Mucosa of descending colon (tissue), 3 donors: Measurements from ENCODE around the gene SF3B6. TPM values are rescaled to one million over a fixed set of nuclear protein-coding genes. Genes with fewer than 3 reads are reported as not detected.

Experiments used
- ATAC-seq: fragments of 200-7000 bp; cut with Tn5 transposase; one replicate; pipeline ENCODE4 v1.9.1; 2020; ENCODE audit warnings: mild to moderate bottlenecking, moderate library complexity
- DNase-seq, 3 donors: peaks; one replicate each; pipeline ENCODE4 v3.0.0-alpha.2; 2020
- H3K36me3 ChIP-seq: fragments of 200-600 bp; one replicate; pipeline ENCODE4 v1.8.0; 2021; ENCODE audit warnings: low read depth, mild to moderate bottlenecking
- H3K4me1 ChIP-seq: fragments of 200-600 bp; one replicate; pipeline ENCODE4 v1.8.0; 2021; ENCODE audit warnings: low read depth, mild to moderate bottlenecking
- H3K4me3 ChIP-seq: fragments of 200-600 bp; one replicate; pipeline ENCODE4 v1.8.0; 2021; ENCODE audit warnings: mild to moderate bottlenecking
- H3K9me3 ChIP-seq: fragments of 200-600 bp; one replicate; pipeline ENCODE4 v1.8.0; 2021; ENCODE audit warnings: mild to moderate bottlenecking
- intact Hi-C, 2 donors: fragments of 100-400 bp; cut with DNase I in 1 of 2; cut with micrococcal nuclease in 1 of 2; formaldehyde crosslinking; loops; one replicate each; pipeline versions ENCODE4 v1.11.0 to v1.11.1; 2022; cut with DNase I, micrococcal nuclease
- total RNA-seq, 3 donors: library from RNA; stranded (reverse); fragmentation: NEBNext Ultra II Directional in 2 of 3; extraction: Animal tissue kit (Norgen Biotek cat#: 25700) in 2 of 3; gene quantifications; one replicate each; pipeline versions ENCODE4 v1.2.1 to v1.2.4, GENCODE V29; 2021 to 2023
- TF ChIP-seq, protein P1 (sequence below): fragments of 200-600 bp; IDR thresholded peaks from one replicate; pipeline ENCODE4 v1.8.0; 2022; ENCODE audit warnings: antibody characterized with exemption, mild to moderate bottlenecking
- donor health status: DM: no; HTN: no; CAD: no; lungs with moderate emphysema.
- donor health status: DM: no; HTN: no; CAD: no.
- donor health status: DM: no; HTN: yes; CAD: no.

SF3B6 gene
- total RNA-seq, 3 donors from 2014 or later: 75.1 to 90.1 (median 76.1) TPM

DNA sequence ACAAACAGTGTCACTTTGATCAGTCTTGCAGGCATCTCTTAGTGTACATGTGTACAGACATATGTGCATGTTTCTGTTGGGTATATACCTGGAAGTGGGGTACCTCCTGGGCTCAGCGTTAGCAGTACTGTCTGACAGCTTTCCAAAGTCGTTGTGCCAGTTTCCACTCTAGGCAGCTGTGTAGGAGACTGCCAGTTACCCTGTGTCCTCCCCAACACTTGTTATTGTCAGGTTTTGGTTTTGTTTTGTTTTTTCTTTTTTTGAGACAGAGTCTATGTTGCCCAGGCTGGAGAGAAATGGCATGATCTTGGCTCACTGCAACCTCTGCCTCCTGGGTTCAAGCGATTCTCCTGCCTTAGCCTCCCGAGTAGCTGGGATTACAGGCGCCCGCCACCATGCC, 20.4 kb downstream of the SF3B6 start:
- Histone ChIP-seq H3K4me3 (no peak overlapping the region), H3K9me3 (no peaks in the 10 kb centered on the region), H3K4me1 (no peaks in the 10 kb centered on the region), H3K36me3 (no peaks in the 10 kb centered on the region)
- TF ChIP-seq, protein P1, sequence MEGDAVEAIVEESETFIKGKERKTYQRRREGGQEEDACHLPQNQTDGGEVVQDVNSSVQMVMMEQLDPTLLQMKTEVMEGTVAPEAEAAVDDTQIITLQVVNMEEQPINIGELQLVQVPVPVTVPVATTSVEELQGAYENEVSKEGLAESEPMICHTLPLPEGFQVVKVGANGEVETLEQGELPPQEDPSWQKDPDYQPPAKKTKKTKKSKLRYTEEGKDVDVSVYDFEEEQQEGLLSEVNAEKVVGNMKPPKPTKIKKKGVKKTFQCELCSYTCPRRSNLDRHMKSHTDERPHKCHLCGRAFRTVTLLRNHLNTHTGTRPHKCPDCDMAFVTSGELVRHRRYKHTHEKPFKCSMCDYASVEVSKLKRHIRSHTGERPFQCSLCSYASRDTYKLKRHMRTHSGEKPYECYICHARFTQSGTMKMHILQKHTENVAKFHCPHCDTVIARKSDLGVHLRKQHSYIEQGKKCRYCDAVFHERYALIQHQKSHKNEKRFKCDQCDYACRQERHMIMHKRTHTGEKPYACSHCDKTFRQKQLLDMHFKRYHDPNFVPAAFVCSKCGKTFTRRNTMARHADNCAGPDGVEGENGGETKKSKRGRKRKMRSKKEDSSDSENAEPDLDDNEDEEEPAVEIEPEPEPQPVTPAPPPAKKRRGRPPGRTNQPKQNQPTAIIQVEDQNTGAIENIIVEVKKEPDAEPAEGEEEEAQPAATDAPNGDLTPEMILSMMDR: no peak
- intact Hi-C loops: no loop called here
- DNase-seq (no peak), ATAC-seq (no peak)

DNA sequence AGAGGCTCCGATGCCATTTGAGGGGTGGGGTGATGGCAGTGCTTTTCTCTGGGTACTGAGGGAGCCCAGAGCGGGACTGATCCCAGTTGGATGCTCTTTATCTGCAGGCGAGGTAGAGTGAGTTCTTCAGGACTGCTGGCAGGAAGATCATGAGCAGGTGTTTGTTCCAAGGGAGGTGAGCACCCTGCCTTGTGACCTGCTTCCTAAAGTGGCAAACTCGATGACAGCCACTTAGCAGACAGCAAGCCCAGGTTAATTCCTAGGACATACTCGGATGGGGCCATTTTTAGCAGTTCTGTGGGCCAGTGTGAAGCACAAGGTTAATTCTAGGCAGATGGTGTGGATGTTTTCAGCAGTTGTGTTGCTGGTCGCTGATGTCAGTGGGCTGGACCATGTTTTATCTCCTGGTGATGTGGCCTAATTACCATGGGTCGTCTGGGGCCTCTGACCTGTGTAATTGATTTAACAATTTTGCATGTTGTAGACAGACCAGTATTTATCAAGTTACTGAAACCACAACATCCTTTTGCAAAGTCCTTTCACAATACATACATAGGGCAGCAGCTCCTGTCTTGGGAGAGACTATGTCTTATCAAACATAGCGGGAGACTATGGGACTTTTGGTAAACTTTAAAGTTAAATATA, 21.6 kb downstream of the SF3B6 start:
- no peaks in the 10 kb centered on the region for H3K9me3 ChIP-seq
- no peak for DNase-seq
- TF ChIP-seq, protein P1: no peak
- H3K4me3 ChIP-seq: no peak overlapping the region
- ATAC-seq: no peak
- intact Hi-C loops: no loop called here
- no peaks in the 10 kb centered on the region for H3K36me3 ChIP-seq
- no peaks in the 10 kb centered on the region for H3K4me1 ChIP-seq

DNA sequence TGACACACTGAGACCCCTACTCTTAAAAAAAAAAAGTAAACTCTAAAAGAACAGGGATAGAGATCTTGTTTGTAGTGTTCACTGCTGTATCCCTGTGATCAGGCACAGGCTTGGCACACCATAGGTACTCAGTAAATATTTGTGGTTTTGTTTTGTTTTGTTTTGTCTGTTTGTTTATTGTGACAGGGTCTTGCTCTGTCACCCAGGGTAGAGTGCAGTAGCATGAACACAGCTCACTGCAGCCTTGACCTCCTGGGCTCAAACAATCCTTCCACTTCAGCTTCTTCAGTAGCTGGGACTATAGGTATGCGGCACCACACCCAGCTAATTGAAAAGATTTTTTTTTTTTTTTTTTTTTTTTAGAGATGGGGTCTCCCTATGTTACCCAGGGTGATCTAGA, 23.2 kb downstream of the SF3B6 start:
- H3K4me3 ChIP-seq: no peak overlapping the region
- DNase-seq: no peak
- no peaks in the 10 kb centered on the region for H3K9me3 ChIP-seq
- TF ChIP-seq, protein P1: no peak
- peaks cover 6% of the 10 kb centered on the region for H3K4me1 ChIP-seq
- H3K36me3 ChIP-seq: no peaks in the 10 kb centered on the region
- intact Hi-C loops: no loop called here
- ATAC-seq: no peak

DNA sequence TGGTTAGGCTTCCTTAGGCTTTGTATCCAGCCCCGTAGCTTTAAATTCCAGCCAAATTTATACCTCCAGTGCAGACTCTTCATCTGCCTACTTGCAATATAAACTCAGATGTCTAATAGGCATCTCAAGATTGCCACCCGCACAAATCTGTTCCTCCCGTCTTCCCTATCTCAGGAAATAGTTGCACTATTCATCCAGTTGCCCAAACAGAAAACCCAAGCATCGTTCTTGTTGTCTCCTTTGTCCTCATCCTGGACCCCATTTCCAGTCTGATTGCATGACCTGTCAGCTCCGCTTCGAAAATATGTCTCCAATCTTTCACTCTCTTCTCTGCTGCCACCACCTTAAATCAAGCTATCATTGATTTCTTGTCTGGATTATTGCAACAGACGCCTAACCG, 24.3 kb downstream of the SF3B6 start:
- intact Hi-C loops: no loop called here
- no peak for ATAC-seq
- TF ChIP-seq, protein P1: no peak
- H3K9me3 ChIP-seq: no peaks in the 10 kb centered on the region
- no peak for DNase-seq
- H3K36me3 ChIP-seq: no peaks in the 10 kb centered on the region
- no peak overlapping the region for H3K4me3 ChIP-seq
- H3K4me1 ChIP-seq: peaks cover 6% of the 10 kb centered on the region

DNA sequence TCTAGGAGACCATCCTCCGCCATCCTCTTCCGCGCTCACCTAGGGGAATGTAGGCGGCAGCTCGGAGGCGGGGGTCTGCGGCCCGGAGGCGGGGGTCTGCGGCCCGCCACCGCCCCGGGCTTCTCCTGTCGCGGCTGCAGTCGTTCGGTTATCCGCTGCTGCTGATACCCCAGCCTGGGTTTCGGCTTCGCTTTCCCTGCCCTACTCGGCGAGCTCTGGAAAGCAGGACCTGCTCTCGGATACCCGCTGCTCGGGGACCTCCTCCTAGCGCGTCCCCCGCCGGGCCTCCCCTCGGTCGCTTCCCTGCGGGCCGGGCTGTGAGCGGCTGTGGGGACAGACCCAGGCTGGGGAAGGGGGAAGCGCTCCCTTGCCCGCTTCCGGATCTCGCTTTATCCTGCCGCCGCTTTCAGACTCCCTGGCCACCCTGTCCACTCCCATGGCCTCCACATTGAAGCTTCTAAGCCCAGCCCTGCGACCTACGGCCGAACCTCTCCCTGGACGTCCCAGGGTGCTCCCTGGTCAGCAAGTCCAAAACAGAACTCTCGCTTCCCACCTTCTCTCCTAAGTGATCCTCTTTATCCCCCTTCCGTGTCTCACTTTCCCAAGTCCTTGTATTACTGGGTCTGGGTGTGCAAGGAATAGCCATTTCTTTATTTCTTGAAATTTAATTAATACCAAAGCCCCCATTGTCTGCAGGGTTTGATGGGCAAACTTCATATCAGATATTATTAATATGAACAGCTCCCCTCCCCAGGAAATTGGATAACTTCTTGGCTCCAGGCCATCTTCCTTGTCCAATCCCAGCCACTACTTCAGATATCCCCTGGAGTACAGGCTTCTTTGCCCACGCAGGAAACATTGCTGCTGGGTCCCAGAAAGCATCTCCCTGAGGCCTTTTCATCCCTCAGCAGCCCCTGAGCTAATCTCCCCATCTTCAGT, 25.8 kb downstream of the SF3B6 start:
- intact Hi-C loops: no loop called here
- peaks cover 6% of the 10 kb centered on the region for H3K4me1 ChIP-seq
- H3K9me3 ChIP-seq: no peaks in the 10 kb centered on the region
- H3K36me3 ChIP-seq: no peaks in the 10 kb centered on the region
- ATAC-seq (no peak), DNase-seq (peak; percentile 23 to 58 (median 48))
- TF ChIP-seq, protein P1: no peak
- H3K4me3 ChIP-seq: peak overlapping the region; percentile 17
